ENCODE results near the gene FKBP1A.

- TF ChIP-seq POLR2A (IDR thresholded peaks at IDR 0.05) (no peak), CTCF (IDR thresholded peaks at IDR 0.05) (no peak)
Observed at GRCh38 chr20:1337441-1337840, 55.4 kb downstream of the FKBP1A start.

All from prostate gland (tissue), 2 donors.